Measurements from ENCODE around the gene AIF1. TPM values are rescaled to one million over a fixed set of nuclear protein-coding genes. Genes with fewer than 3 reads are reported as not detected.
A peak's percentile ranks its signal among the peaks of the same experiment; 100 is the strongest.

AIF1 gene
- total RNA-seq, 8 experiments from 2014 or later = 1.1 to 3.1 (median 2.0) TPM; not detected in 3

GRCh38 chr6:31666337-31666965 lies 51.4 kb downstream of the AIF1 start:
- WGBS, 10 experiments = 0 to 20% (median 4%) methylated on average over 1 to 9 of the region's 15 CpGs; no CpG with 5 or more reads in 3 of the 10 experiments
- Histone ChIP-seq H3K27ac (peak overlapping the region; percentile 52 to 86), H3K4me3 (peak overlapping the region; percentile 60 to 93 (median 84)), H3K4me1 (replicated peaks in 1 of 2) (peaks cover 7 to 19% of the 10 kb centered on the region in 2 donors)
- in situ Hi-C loops (cut with MboI; ENCODE audit: low pct_unique_long_range_greater_than_20kb in 2 of 9, low sequenced_read_pairs in 9 of 9, unreplicated experiment in 9 of 9) = loop anchor here in 1 of 9 experiments (25.0 kb wide), 1 partner anchor 171 kb away; the partner anchor contains the start of gene HSPA1B
- peak in 2 of 8 experiments; percentile 5 to 10 for ATAC-seq (replicated peaks in 6 of 8)

Other genes with a start within 250 kb of the AIF1 start
- 10 to 100 TPM in 4 of 8 experiments, 1 to 10 TPM in 4; 4.1 to 64.5 (median 10.3) TPM for gene MICA, start 211.6 kb upstream of the AIF1 start, total RNA-seq
- 1 to 10 TPM in 5 of 8 experiments, under 1 TPM in 2, not detected in 1; 0.49 to 4.2 (median 1.9) TPM for gene MICB, start 117.1 kb upstream of the AIF1 start, total RNA-seq
- gene MCCD1, start 86.3 kb upstream of the AIF1 start, total RNA-seq = 1 to 10 TPM in 2 of 8 experiments, under 1 TPM in 5, not detected in 1; 0.38 to 1.9 (median 0.75) TPM
- 100 to 1,000 TPM; 238 to 564 (median 386) TPM for gene DDX39B, start 73.2 kb upstream of the AIF1 start, total RNA-seq
- gene ATP6V1G2, start 68.6 kb upstream of the AIF1 start, total RNA-seq = 100 to 1,000 TPM in 2 of 8 experiments, 10 to 100 TPM in 3, 1 to 10 TPM in 2, under 1 TPM in 1; 0.25 to 110 (median 48.1) TPM
- 10 to 100 TPM; 24.2 to 44.5 (median 31.6) TPM for gene NFKBIL1, start 67.6 kb upstream of the AIF1 start, total RNA-seq
- under 1 TPM in 6 of 8 experiments, not detected in 2; 0.11 to 0.76 (median 0.41) TPM for gene LTA, start 42.9 kb upstream of the AIF1 start, total RNA-seq
- 1 to 10 TPM in 1 of 8 experiments, under 1 TPM in 3, not detected in 4; 0.17 to 3.9 (median 0.68) TPM for gene TNF, start 39.7 kb upstream of the AIF1 start, total RNA-seq
- 1 to 10 TPM in 2 of 8 experiments, under 1 TPM in 5, not detected in 1; 0.18 to 1.9 (median 0.81) TPM for gene LTB, start 32.8 kb upstream of the AIF1 start, total RNA-seq
- 1 to 10 TPM in 2 of 8 experiments, under 1 TPM in 5, not detected in 1; 0.21 to 2.6 (median 0.63) TPM for gene LST1, start 29.0 kb upstream of the AIF1 start, total RNA-seq
- gene NCR3, start 22.2 kb upstream of the AIF1 start, total RNA-seq = under 1 TPM in 3 of 8 experiments, not detected in 5; 0.29 to 0.71 (median 0.31) TPM
- gene PRRC2A, start 5.5 kb downstream of the AIF1 start, total RNA-seq = 100 to 1,000 TPM in 4 of 8 experiments, 10 to 100 TPM in 4; 53.2 to 259 (median 92.0) TPM
- gene BAG6, start 37.4 kb downstream of the AIF1 start, total RNA-seq = 100 to 1,000 TPM; 159 to 322 (median 247) TPM
- gene APOM, start 40.7 kb downstream of the AIF1 start, total RNA-seq = 1 to 10 TPM; 2.3 to 6.8 (median 5.3) TPM
- gene C6orf47, start 45.5 kb downstream of the AIF1 start, total RNA-seq = 10 to 100 TPM; 10.8 to 24.6 (median 15.5) TPM
- gene GPANK1, start 49.8 kb downstream of the AIF1 start, total RNA-seq = 10 to 100 TPM; 15.2 to 27.2 (median 22.0) TPM
- gene CSNK2B, start 50.8 kb downstream of the AIF1 start, total RNA-seq = 100 to 1,000 TPM; 112 to 225 (median 167) TPM
- gene LY6G5B, start 54.7 kb downstream of the AIF1 start, total RNA-seq = 10 to 100 TPM in 2 of 8 experiments, 1 to 10 TPM in 6; 3.0 to 20.9 (median 6.3) TPM
- 1 to 10 TPM; 1.3 to 7.1 (median 2.8) TPM for gene LY6G5C, start 65.8 kb downstream of the AIF1 start, total RNA-seq
- 10 to 100 TPM; 43.8 to 69.0 (median 52.5) TPM for gene ABHD16A, start 88.1 kb downstream of the AIF1 start, total RNA-seq
- not detected for gene LY6G6F, start 91.6 kb downstream of the AIF1 start, total RNA-seq
- gene LY6G6D, start 100.1 kb downstream of the AIF1 start, total RNA-seq = not detected
- gene LY6G6C, start 106.5 kb downstream of the AIF1 start, total RNA-seq = 1 to 10 TPM in 1 of 8 experiments, under 1 TPM in 4, not detected in 3; 0.16 to 1.6 (median 0.41) TPM
- 1 to 10 TPM in 2 of 8 experiments, under 1 TPM in 6; 0.18 to 1.8 (median 0.58) TPM for gene MPIG6B, start 108.1 kb downstream of the AIF1 start, total RNA-seq
- gene DDAH2, start 114.1 kb downstream of the AIF1 start, total RNA-seq = 100 to 1,000 TPM in 5 of 8 experiments, 10 to 100 TPM in 3; 15.5 to 168 (median 120) TPM
- 100 to 1,000 TPM in 5 of 8 experiments, 10 to 100 TPM in 3; 73.5 to 627 (median 176) TPM for gene CLIC1, start 121.3 kb downstream of the AIF1 start, total RNA-seq
- 10 to 100 TPM in 5 of 8 experiments, 1 to 10 TPM in 3; 3.8 to 65.3 (median 11.3) TPM for gene MSH5, start 124.8 kb downstream of the AIF1 start, total RNA-seq
- gene SAPCD1, start 147.4 kb downstream of the AIF1 start, total RNA-seq = 1 to 10 TPM in 7 of 8 experiments, under 1 TPM in 1; 0.87 to 8.0 (median 2.7) TPM
- gene VWA7, start 162.1 kb downstream of the AIF1 start, total RNA-seq = 1 to 10 TPM in 6 of 8 experiments, under 1 TPM in 2; 0.63 to 2.9 (median 1.4) TPM
- 100 to 1,000 TPM in 2 of 8 experiments, 10 to 100 TPM in 6; 26.4 to 135 (median 52.7) TPM for gene VARS1, start 180.5 kb downstream of the AIF1 start, total RNA-seq
- gene LSM2, start 191.7 kb downstream of the AIF1 start, total RNA-seq = 10 to 100 TPM; 34.8 to 79.8 (median 47.1) TPM
- 1 to 10 TPM; 1.0 to 4.3 (median 3.1) TPM for gene HSPA1L, start 200.0 kb downstream of the AIF1 start, total RNA-seq
- 100 to 1,000 TPM in 2 of 8 experiments, 10 to 100 TPM in 6; 29.3 to 514 (median 92.4) TPM for gene HSPA1A, start 200.3 kb downstream of the AIF1 start, total RNA-seq
- 100 to 1,000 TPM in 6 of 8 experiments, 10 to 100 TPM in 2; 68.6 to 489 (median 130) TPM for gene HSPA1B, start 212.5 kb downstream of the AIF1 start, total RNA-seq
- gene NEU1, start 247.6 kb downstream of the AIF1 start, total RNA-seq = 100 to 1,000 TPM in 1 of 8 experiments, 10 to 100 TPM in 7; 22.8 to 106 (median 36.2) TPM